Stimulated activated CD8-positive, alpha-beta memory T cell treated with anti-CD3 and anti-CD28 coated beads, Interleukin-15, amount 100 ng/mL, for 4 hours (primary cell): ENCODE measurements around the gene HNF1A.
"Not testable (repeated sequence)": the region's sequence is repeated elsewhere in the genome, so short reads cannot be mapped to it uniquely, and the experiment has no call there.

Experiments used
- DNase-seq, 2 donors: peaks; one replicate each; pipeline ENCODE4 v3.0.0-alpha.2; 2020; ENCODE audit warnings: low read depth in 2 of 2

Gene HNF1A, protein sequence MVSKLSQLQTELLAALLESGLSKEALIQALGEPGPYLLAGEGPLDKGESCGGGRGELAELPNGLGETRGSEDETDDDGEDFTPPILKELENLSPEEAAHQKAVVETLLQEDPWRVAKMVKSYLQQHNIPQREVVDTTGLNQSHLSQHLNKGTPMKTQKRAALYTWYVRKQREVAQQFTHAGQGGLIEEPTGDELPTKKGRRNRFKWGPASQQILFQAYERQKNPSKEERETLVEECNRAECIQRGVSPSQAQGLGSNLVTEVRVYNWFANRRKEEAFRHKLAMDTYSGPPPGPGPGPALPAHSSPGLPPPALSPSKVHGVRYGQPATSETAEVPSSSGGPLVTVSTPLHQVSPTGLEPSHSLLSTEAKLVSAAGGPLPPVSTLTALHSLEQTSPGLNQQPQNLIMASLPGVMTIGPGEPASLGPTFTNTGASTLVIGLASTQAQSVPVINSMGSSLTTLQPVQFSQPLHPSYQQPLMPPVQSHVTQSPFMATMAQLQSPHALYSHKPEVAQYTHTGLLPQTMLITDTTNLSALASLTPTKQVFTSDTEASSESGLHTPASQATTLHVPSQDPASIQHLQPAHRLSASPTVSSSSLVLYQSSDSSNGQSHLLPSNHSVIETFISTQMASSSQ

DNA sequence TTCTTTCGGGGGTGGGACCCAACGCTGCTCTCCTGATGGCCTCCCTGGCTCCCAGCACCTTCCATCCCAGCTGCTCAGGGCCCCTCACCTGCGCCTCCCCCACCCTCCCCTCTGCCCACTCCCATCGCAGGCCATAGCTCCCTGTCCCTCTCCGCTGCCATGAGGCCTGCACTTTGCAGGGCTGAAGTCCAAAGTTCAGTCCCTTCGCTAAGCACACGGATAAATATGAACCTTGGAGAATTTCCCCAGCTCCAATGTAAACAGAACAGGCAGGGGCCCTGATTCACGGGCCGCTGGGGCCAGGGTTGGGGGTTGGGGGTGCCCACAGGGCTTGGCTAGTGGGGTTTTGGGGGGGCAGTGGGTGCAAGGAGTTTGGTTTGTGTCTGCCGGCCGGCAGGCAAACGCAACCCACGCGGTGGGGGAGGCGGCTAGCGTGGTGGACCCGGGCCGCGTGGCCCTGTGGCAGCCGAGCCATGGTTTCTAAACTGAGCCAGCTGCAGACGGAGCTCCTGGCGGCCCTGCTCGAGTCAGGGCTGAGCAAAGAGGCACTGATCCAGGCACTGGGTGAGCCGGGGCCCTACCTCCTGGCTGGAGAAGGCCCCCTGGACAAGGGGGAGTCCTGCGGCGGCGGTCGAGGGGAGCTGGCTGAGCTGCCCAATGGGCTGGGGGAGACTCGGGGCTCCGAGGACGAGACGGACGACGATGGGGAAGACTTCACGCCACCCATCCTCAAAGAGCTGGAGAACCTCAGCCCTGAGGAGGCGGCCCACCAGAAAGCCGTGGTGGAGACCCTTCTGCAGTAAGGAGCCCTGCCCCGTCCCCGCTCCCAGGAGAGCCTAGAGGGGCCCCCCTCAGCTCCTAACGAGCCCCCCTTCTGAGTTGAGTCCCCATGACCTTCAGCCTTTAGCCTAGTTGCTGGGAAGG lies at the start of gene HNF1A:
TSS of gene HNF1A (plus strand) at position 248 of the 924 bp plus-strand sequence. CDS start at position 474, 226 bp downstream.
- DNase-seq, result no peak

DNA sequence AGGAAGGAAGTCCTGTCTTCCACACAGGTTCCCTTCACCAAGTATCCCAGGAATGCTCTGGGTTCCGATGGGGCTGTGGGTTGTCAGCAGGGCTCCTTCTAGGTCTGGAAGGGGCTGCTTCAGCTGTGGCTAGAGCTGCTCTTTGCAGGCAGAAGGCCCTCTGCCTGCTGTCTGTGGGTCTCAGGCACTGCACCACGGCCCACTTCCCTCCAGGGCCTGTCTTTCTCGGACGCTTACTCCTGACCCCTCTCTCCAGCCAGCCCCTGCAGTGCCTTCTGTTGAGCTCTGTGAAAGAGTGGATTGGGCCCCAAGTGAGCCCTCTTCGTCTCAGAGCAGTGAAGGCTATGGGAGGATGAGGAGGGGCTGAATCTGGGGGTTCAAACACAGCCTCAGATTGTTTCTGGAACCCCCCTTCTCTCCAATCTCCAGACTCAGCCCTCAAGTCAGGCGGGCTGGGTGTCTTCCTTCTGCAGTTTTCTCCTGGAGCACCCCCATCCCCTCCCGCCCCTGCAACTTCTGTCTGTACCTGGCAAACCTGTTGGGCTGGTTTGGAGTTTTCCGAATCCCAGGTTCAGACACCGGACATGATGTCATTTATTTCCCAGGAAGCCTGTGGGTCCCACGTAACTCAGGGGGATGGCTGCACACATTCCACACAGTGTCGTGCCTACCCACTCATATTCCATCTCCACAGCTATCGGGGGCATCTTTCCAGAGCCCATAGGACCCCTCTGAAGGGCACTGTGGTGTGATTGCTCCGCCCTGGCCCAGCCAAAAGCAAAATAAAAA lies 49.3 kb upstream of the HNF1A start:
- DNase-seq, result no peak

GRCh38 chr12:120930032-120930431 lies 48.3 kb upstream of the HNF1A start:
- DNase-seq, result no peak

GRCh38 chr12:120932058-120932457 lies 46.3 kb upstream of the HNF1A start:
- no peak for DNase-seq

GRCh38 chr12:120932956-120933526 lies 45.3 kb upstream of the HNF1A start:
- DNase-seq, result no peak

- DNase-seq, result no peak
These were observed 44.6 kb upstream of the HNF1A start for GRCh38 chr12:120933786-120934185.

DNA sequence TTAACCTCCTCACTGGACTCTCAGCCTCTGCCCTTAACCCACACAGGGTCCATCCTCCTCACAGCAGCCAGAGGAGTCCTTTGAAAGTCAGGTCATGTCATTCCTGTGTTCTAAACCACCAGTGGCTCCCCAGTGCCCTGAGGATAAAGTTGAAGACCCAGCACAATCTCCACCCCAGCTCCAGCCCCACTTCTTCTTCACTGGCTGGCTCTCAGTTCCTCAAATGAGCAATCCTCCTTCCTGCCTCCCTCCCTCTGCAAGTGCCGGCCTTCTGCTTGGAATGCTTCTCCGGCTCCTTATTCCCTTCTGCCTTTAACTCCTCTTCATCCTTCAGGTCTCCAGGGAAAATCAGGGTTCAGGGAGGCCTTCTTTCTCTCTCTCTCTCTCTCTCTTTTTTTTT lies 42.1 kb upstream of the HNF1A start:
- no peak for DNase-seq

DNA sequence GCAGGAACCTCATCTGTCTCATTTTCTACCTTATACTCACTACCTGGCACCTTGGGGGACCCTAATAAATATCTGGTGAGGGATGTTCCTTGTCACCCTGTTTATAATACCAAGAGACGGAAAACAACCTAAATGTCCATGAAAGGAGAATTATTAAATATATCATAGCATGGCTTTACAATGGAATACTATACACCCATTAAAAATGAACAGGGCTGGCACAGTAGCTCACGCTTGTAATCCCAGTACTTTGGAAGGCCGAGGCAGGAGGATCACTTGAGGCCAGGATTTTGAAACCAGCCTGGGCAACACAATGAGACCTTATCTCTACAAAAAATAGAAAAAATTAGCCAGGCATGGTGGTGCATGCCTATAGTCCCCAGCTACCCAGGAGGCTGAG lies 39.8 kb upstream of the HNF1A start:
- no peak for DNase-seq

DNA sequence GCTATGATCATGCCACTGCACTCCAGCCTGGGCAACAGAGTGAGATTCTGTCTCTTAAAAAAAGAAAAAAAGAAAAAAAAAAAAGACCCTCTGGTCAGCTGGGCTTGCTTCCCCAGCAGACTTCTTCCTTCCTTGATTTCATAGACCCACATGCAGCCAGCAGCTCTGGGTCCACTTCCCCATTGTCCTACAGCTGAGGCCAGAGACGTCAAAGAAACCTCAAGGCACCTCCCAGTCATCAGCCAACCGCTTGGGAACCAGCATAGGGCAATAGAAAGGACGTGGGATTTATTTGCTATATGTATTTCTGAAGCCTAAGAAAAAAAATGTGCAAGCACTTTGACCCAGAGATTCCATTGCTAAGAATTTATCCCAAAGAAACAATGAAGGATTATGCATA lies 38.8 kb upstream of the HNF1A start:
- no peak for DNase-seq

DNA sequence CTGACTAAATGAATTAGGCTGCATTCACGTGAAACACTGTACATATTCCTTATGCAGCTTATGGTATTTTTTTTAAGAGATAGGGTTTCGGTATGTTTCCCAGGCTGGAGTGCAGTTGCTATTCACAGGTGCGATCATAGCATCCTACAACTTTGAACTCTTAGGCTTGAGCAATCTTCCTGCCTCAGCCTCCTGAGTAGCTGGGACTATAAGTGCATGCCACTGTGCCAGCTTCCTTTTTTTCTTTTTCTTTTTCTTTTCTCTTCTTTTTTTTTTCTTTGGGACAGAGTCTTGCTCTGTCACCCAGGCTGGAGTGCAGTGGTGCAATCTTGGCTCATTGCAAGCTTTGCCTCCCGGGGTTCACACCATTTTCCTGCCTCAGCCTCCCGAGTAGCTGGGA lies 38.3 kb upstream of the HNF1A start:
- no peak for DNase-seq

GRCh38 chr12:120940799-120941198 lies 37.5 kb upstream of the HNF1A start:
- DNase-seq, result no peak

- no peak for DNase-seq
These were observed 36.9 kb upstream of the HNF1A start for GRCh38 chr12:120941412-120941811.

DNA sequence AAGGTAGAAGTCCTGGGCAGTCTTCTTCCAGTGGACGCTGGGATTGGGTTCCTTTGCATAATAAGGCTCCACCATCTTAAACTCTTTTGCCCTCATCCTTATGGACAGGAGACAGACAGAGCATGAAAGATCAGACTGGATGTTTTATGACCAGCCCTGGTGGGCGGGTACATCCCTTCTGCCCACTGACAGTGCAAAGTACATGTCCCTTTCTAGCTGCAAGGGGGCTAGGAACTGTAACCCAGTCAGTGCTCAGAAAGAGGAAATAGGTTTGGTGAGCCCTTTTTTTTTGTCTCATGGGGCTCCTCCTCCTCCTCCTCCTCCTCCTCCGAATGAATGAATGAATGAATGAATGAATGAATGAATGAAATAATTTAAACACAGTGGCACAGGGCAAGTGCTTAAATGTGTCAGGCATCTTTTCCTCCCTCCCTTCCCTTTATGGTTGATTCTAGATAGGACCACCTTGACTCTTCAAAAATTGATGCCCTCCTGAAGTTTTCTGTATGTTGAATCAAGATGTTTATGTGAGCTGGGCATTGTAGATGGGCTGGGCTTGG lies 36.4 kb upstream of the HNF1A start:
- DNase-seq, result no peak

DNA sequence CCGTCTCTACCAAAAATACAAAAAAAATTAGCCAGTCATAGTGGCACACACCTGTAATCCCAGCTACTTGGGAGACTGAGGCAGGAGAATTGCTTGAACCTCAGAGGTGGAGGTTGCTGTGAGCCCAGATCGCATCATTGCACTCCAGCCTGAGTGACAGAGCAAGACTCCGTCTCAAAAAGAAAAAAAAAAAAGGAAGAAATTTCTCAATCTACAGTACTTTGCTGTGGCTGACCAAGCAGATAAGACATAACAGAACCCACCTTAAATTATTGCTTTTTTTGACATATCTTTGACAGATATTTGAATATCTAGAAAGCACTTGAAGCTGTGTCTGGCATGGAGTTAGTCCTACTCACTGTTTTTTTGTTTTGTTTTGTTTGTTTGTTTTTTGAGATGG lies 34.9 kb upstream of the HNF1A start:
- DNase-seq, result no peak

GRCh38 chr12:120944645-120945217 lies 33.6 kb upstream of the HNF1A start:
- DNase-seq, result peak; percentile 13 to 19

DNA sequence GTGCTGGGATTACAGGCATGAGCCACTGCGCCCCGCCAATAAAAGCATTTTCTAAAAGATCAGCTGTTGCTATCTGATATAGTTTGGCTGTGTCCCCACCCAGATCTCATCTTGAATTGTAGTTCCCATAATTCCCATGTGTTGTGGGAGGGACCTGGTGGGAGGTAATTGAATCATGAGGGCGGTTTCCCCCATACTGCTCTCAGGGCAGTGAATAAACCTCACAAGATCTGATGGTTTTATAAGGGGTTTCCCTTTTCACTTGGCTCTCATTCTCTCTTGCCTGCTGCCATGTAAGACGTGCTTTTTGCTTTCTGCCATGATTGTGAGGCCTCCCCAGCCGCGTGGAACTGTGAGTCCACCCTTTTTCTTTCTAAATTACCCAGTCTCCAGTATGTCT lies 32.8 kb upstream of the HNF1A start:
- DNase-seq, result not testable (repeated sequence)

GRCh38 chr12:120950260-120950799 lies 28.0 kb upstream of the HNF1A start:
- DNase-seq, result not testable (repeated sequence)

GRCh38 chr12:120950807-120951206 lies 27.5 kb upstream of the HNF1A start:
- DNase-seq, result no peak

- DNase-seq, result no peak
These were observed 23.1 kb upstream of the HNF1A start for GRCh38 chr12:120955232-120955631.
